SKM-1 (cell line): Measurements from ENCODE around the gene E2F4.

ENCODE experiments used
- DNase-seq: peaks from one replicate; lab custom pipeline; 2025; ENCODE audit not compliant: unreplicated experiment; lab: John Stamatoyannopoulos, UW

Gene E2F4

DNA sequence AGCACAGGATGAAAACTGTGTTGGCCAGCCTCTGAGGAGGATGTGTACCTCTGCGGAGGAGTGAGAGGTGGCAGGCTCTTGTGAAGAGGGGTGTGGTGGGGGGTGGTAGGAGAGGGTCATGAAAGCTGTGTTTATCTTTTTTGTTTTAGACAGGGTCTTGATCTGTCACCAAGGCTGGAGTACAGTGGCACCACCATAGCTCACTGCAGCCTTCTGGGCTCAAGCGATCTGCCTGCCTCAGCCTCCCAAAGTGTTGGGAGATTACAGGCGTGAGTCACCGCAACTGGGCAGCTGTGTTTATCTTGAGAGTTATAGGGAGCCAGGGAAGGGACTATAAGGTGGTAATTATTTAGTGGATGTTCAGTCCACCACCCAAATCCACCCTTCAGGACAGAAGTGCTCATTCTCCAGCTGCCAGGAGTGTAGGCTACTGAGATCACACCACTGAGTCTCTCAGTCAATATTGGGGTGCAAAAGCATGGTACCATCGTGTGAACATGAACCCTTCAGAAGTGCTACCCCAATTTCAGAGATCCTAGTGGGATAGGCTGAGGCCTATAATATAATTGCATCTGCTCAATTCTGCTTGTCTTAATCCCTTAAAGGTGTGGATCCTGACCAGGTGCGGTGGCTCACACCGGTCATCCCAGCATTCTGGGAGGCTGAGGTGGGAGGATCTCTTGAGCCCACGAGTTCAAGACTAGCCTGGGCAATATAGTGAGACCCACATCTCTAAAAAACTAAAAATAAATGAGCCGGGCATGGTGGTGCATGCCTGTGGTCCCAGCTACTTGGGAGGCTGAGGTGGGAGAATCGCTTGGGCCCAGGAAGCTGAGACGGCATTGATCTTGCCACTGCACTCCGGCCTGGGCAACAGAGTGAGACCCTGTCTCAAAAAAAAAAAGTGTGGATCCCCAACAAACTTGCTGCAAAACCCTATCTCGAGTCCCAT is 1.2 kb upstream of the E2F4 start:
- no peak for DNase-seq

DNA sequence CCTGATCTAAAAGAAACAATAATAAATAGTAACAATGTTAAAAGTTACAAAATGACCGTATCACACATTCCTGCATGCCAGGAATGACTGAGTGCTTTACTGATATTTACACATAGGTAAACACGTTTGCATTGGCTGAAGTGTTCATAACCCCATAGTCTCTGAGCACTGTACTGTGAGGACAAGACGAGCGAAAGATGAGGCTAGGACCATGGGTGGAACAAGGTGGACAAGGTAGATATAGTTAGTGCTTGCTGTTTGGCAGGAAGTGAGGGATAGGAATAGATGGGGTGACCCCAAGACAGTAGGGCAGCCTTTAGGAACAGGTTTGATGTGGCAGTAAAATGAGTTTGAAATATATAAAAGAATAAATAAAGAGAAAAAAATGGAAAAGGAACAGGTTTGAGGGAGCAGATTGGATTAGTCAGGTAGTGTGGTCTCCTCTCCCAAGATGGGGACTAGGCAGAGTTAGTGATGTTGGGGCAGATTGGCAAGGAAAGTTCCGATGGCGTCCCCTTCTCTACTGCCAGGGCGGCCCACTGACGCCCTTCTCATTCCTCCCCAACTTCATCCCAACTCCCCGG is 452 bp upstream of the E2F4 start:
- DNase-seq: no peak

DNA sequence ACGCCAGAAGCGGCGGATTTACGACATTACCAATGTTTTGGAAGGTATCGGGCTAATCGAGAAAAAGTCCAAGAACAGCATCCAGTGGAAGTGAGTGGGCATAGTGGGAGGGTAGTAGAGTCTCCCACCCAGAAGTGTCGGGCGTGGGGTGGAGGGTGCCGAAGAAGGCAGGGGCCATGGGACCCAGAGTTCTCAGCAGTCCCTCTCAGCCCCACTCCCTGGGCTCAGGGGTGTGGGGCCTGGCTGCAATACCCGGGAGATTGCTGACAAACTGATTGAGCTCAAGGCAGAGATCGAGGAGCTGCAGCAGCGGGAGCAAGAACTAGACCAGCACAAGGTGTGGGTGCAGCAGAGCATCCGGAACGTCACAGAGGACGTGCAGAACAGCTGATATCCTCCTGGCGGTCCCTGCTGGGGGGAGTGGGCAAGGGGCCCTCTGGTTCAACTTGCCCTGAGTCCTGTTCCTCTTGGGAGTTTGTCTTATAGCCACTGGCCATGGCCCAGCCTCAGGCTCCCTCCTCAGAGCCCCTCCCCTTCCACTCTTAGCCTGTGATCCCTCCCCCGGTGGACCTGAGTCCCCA is 916 bp downstream of the E2F4 start:
- no peak for DNase-seq

DNA sequence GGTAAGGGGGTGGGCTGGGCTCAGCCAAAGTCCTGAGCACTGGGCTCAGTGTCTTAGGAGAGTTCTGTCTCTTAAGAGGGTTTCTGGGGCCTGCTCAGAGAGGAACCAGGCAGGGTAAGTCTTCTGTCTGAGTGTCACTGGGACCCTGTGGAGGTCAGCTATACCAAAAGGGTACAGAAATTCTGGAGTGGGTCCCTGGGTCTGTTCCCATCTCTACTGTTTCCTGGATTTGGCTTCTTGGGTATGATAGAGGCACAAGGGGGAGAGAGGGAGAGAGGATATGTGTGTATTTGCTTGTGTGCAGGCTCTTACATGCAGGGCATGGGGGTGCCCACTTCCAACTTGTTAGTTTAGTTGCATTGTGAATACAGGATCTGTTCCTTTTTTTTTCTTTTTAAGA is 1.6 kb downstream of the E2F4 start:
- no peak for DNase-seq

DNA sequence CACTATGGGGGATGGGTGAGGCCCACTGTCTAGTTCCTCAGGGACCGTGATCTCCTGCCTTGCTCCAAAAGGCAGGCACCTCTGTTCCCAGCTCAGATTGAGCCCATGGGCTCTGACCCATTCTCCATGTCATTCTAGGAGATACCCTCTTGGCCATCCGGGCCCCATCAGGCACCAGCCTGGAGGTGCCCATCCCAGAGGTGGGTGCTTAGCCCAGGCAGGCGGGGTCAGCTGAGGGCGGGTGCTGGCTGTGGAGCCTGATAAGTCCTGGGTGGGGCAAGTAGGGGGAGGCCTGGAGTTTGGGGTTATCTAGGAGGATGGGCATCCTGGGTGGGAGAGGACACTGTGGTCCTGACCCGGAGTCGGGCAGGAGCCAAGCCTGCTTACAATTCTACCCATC is 2.3 kb downstream of the E2F4 start:
- DNase-seq: no peak

DNA sequence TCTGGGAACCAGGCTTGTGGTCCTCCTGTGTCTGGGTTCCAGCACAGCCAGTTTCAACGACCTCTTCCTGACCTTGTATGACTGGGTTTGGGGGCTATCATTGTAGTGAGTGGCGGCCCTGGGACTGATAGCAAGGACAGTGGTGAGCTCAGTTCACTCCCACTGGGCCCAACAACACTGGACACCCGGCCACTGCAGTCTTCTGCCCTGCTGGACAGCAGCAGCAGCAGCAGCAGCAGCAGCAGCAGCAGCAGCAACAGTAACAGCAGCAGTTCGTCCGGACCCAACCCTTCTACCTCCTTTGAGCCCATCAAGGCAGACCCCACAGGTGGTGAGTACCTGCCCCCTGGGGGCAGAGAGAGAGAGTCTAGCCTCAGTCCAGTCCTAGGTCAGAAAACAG is 3.7 kb downstream of the E2F4 start:
- DNase-seq: no peak

DNA sequence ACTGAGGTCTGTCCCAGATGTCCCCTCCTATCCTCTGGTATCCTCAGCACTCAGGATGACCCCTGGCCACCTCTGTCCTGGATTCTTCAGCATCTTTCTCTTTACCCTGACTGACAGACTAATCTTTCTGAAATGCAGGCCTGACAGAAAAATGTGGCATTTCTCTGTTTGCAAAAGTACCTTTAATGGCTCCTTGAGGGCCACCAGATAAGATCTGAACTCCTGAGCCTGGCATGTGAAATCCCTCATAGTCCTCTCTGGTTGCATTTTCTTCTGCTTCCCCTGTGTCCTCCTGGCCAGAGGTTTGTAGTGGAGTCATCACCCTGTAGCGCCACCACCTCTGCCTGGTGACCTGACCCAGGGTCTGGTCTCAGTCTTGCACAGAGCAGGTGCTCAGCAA is 4.9 kb downstream of the E2F4 start:
- no peak for DNase-seq

DNA sequence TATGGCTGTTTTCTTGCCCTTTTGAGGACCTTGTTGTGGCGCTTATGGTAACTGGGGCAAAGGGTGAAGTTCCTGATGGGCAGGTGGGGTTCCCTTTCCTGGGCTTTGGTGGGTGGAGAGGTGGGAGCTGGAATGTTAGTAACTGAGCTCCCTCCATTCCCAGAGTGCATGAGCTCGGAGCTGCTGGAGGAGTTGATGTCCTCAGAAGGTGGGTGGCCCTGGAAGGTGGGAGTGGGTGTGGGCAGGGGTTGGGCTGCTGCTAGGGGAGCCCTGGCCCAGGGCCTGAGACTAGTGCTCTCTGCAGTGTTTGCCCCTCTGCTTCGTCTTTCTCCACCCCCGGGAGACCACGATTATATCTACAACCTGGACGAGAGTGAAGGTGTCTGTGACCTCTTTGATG is 5.7 kb downstream of the E2F4 start:
- DNase-seq: no peak

DNA sequence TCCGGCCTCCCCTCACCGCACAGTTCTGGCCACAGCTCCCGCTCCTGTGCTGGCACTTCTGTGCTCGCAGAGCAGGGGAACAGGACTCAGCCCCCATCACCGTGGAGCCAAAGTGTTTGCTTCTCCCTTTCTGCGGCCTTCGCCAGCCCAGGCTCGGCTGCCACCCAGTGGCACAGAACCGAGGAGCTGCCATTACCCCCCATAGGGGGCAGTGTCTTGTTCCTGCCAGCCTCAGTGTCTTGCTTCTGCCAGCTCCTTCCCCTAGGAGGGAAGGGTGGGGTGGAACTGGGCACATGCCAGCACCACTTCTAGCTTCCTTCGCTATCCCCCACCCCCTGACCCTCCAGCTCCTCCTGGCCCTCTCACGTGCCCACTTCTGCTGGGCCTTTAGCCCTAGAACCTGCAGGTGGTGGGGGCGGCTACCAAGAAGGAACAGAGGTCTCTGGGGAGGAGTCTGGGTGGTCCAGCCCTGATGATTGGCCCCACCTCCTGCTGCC is 6.3 kb downstream of the E2F4 start:
- DNase-seq: peak; percentile 13

DNA sequence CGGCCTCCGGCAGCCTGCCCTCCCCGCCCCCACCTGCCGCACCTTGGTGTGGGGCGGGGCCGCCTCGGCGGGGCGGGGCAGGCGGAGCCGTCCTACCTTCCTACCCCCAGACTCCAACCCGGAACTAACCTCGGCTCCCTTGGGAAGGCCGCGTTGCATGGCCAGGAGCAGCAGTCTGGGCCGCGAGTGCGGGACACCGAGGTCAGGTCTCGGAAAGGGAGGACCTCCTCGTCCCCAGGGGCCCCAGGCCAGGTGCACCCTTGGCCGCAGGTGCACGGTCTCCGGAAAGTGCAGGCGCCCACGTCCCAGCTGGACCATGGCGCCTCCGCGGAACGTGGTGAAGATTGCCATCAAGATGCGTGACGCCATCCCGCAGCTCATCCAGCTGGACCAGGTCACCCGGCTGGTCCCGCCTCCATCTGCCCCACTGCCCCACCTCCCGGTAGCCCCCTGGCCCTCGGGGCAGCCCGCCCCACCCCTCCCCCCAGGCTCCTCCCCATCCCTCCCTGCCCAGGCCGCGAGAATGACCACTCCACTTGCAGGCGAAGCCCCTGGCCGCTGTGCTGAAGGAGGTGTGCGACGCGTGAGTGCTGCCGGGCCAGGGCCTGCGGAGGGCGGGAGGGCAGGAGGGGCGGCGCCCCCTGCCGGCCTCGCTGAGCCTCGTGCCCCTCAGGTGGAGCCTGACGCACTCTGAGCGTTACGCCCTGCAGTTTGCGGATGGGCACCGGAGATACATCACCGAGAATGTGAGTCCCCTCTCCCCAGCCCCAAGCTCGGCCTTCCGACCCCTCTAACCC is 7.3 kb downstream of the E2F4 start, which contains the start of gene ELMO3:
ELMO3 (plus strand) TSS at position 121 of the 797 bp plus-strand sequence; CDS start at position 317, 196 bp downstream.
- DNase-seq: no peak

DNA sequence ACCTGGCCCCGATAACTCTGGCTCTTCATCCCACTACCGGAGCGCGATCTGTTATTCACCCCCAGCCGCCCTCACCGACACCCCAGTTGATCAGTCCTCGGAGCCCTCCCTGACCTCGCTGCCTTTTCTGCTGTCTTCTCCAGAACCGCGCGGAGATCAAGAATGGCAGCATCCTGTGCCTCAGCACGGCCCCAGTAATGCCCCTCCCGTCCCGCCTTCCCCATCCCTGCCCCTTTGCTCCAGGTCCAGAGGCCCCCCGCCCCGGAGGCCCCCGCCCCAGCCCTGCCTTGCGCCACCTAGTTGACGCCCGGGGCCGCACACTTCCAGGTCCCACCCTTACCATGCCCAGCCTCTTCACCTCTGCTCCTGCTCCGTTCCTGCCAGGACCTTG is 7.8 kb downstream of the E2F4 start:
- DNase-seq: no peak

DNA sequence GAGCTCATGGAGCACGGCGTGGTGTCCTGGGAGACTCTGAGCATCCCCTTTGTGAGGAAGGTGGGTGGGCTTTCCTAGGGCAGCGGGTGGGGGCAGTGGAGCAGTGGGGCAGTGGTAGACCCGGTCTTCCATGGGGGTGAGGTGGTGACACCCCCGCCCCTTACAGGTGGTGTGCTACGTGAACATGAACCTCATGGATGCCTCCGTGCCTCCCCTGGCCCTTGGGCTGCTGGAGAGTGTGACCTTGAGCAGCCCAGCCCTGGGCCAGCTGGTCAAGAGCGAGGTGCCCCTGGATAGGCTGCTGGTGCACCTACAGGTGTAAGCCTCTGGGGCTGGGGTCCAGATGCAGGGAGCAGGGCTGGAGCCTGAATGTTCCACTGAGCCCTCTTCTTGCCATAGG is 8.5 kb downstream of the E2F4 start:
- DNase-seq: no peak

DNA sequence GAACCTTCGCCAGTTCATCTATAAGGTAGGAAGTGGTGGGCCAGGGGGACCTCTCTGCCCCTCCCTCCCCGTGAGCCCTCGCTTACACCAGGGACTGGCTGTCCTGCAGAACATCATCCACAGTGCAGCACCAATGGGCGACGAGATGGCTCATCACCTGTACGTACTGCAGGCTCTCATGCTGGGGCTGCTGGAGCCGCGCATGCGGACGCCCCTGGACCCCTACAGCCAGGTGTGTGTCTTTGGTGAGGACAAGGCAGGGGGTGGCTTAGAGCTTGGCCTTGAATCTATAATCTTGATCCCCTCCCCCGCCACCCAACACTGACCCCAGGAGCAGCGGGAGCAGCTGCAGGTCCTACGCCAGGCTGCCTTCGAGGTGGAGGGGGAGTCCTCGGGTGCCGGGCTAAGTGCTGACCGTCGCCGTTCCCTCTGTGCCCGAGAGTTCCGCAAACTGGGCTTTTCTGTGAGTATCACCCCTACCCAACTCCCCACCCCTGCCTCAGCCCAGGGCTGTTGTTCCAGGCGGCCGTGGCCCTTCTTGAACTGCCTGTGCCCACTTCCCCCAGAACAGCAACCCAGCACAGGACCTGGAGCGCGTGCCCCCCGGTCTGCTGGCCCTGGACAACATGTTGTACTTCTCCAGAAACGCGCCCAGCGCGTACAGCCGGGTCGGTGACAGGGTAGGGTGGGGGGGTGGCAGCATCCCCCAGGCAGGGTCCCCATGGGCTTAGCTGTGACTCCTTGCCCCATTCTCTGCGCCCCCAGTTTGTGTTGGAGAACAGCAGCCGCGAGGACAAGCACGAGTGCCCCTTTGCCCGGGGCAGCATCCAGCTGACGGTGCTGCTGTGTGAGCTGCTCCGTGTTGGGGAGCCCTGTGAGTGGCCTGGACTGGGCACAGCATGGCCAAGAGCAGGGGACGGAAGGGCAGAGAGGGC is 9.7 kb downstream of the E2F4 start:
- DNase-seq: no peak

DNA sequence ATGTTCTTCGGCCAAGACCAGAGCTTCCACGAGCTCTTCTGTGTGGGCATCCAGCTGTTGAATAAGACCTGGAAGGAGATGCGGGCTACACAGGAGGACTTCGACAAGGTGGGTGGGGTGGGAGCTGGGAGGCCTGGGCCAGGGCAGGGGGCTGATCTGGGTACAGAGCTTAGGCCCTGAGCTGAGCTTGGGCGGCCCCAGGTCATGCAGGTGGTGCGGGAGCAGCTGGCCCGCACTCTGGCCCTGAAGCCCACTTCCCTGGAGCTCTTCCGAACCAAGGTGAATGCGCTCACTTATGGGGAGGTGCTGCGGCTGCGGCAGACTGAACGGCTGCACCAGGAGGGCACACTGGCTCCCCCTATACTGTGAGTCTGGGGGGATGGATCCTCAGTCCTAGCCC is 10.5 kb downstream of the E2F4 start:
- DNase-seq: no peak

DNA sequence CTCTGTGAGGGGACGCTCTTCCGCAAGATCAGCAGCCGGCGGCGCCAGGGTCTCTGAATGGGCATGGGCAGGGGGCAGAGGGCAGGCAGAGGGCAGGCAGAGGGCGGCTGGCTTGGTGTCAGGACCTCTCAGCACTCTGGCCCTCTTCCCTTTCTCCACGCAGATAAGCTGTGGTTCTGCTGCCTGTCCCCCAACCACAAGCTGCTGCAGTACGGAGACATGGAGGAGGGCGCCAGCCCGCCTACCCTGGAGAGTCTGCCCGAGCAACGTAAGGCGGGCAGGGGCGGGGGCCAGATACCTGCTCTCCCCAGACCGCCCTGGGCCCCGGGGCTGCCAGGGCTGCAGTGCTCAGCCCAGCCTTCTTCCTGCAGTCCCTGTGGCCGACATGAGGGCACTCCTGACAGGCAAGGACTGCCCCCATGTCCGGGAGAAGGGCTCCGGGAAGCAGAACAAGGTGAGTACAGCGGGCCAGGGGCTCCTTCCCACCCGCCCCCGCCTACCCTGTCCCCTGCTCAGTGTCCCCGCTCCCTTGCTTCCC is 11.1 kb downstream of the E2F4 start:
- DNase-seq: no peak

DNA sequence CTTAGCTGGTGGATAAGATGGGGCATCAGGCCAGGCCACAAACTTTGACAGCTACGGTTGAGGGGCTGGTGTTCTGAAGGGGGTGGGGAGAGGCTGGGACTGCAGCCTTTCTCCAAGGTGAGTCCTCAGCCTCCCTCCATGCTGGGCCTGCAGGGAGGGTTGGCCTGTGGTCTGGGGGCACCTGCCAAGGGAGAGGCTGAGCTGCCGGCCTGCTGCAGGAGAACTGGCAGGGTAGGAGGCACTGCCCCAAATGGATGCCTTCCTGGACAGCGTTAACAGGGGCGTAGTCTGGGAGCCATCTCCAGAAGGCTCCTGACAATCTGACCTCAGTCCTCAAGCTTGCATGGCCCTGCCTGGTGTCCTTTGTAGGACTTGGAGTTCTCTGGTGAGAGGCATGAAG is 12.1 kb downstream of the E2F4 start:
- no peak for DNase-seq

DNA sequence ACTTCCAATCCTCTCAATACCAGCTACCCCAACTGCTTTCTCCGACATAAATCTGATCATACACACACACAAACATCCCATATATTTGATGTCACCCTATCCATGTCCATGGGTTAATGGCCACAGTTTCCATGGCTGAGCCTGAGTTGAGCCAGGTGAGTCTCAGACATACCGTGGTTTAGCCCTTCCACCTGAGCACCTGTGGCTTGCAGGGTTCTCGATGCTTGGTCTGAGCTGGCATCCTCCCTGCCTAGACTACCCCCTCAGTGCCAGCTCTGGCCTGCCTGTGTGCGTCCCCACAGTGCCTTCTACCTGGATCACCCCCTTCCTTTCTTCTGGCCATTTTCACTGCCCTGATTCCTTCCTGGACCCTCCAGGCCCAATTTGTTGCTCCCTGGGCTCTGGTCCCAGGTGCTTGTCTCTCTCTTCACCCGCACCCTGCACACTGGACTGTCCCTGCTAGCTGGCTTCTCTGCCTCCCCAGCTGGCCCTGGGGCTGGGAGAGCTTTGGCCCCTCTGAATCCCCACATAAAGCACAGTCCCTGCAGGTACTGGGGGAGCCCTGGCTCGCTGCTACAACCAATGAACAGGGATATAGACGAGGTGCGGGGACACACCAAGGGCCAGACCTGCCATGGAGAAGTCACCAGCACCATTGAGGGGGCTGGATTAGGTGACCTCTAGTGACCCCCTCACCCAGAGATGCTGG is 14.3 kb downstream of the E2F4 start:
- no peak for DNase-seq

DNA sequence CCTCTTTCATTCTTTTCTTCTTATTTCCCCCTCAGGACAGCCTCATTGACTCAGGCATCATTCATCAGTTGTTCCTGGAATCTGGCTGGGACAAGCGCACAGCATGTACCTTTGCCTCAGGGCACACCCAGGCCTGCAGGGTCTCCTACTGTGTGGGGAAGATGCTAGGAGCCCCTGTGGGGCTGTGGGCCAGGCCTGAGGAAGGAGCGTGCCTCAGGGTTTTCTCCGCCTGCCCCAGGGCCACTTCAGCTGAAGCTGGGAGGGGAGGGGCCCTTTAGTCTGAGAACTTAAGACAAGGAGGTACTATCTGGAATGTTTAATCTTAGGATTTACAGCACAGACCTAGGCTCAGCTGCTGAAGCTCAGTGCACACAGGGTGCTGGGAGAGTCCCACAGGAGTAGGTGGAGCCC is 14.9 kb downstream of the E2F4 start:
- DNase-seq: no peak
